HepG2 (cell line): ENCODE data around the gene CEACAM8. TPM values are rescaled to one million over a fixed set of nuclear protein-coding genes. Genes with fewer than 3 reads are reported as not detected.
"Not testable (repeated sequence)": the region's sequence is repeated elsewhere in the genome, so short reads cannot be mapped to it uniquely, and the experiment has no call there.

Experiments used
- ATAC-seq: fragments of 200-7000 bp; cut with Tn5 transposase; 3 replicates; pipeline ENCODE4 v1.9.1; 2020; ENCODE audit warnings: mild to moderate bottlenecking, moderate library complexity
- BruUV-seq: library from RNA; stranded (reverse); fragments of 400-500 nt; replicated peaks from 2 replicates; lab custom pipeline; 2021; lab: Mats Ljungman, UMichigan
- CTCF ChIA-PET: fragments of 300-600 bp; formaldehyde crosslinking; extraction: SDS; loops from one replicate; lab custom pipeline; 2021; ENCODE audit warnings: low total read pairs, inconsistent platforms, low intra/inter-chr PET ratio; lab: Yijun Ruan, JAX
- POLR2A ChIA-PET: fragments of 350-600 bp; sonication (Branson Sonifier 250); formaldehyde crosslinking; loops from one replicate; lab custom pipeline; 2020; ENCODE audit warnings: antibody characterized with exemption, inconsistent platforms; lab: Yijun Ruan, JAX
- DNase-seq: peaks from one replicate; pipeline ENCODE4 v3.0.0-alpha.2; 2015; ENCODE audit warnings: low spot score
- FAIRE-seq: peaks from 3 replicates; lab custom pipeline; 2011; peaks lifted over from hg19 to GRCh38; lab: Jason Lieb, UNC
- H2AFZ ChIP-seq: one replicate; pipeline ENCODE4 v1.6.1; 2011; ENCODE audit warnings: low read length, inconsistent platforms
- H3K27ac ChIP-seq: fragments of 300-600 bp; 3 replicates; pipeline ENCODE4 v1.8.0; 2011; ENCODE audit warnings: mixed run types, mild to moderate bottlenecking, mixed read lengths, low read length, inconsistent platforms; ENCODE audit not compliant: insufficient read depth; ENCODE audit errors: extremely low read length
- H3K27me3 ChIP-seq, 2 experiments: fragments of 200-600 bp in 1 of 2; 2 replicates in 1 of 2; 3 replicates in 1 of 2; pipeline versions ENCODE4 v1.6.0 to v1.8.0; 2011; ENCODE audit warnings: low read length in 2 of 2, mild to moderate bottlenecking in 2 of 2, moderate library complexity in 2 of 2, inconsistent platforms in 1 of 2; ENCODE audit not compliant: insufficient read depth in 2 of 2, control insufficient read depth in 1 of 2
- H3K36me3 ChIP-seq, 2 experiments: fragments of 200-600 bp in 1 of 2; replicated peaks in 1 of 2; 2 replicates in 1 of 2; 3 replicates in 1 of 2; pipeline versions ENCODE4 v1.5.1 to v1.8.0; 2011; ENCODE audit warnings: low read length in 2 of 2, inconsistent platforms in 1 of 2; ENCODE audit not compliant: insufficient read depth in 2 of 2, control insufficient read depth in 1 of 2
- H3K4me1 ChIP-seq: 2 replicates; pipeline ENCODE4 v1.5.1; 2012; ENCODE audit warnings: low read length, inconsistent platforms; ENCODE audit not compliant: insufficient read depth
- H3K4me2 ChIP-seq: 2 replicates; pipeline ENCODE4 v1.6.0; 2011; ENCODE audit warnings: low read depth, low read length, inconsistent platforms
- H3K4me3 ChIP-seq, 3 experiments: fragments of 200-600 bp in 1 of 3; sonication (generic), shearing (Covaris generic) in 1 of 3; replicated peaks in 1 of 3; 2 replicates each; pipeline ENCODE4 v1.5.1; 2011 to 2016; ENCODE audit warnings: low read length in 3 of 3, inconsistent platforms in 2 of 3, low read depth in 2 of 3, mild to moderate bottlenecking in 2 of 3, control low read depth in 1 of 3, mixed read lengths in 1 of 3; ENCODE audit not compliant: insufficient read depth in 1 of 3
- H3K79me2 ChIP-seq: one replicate; pipeline ENCODE4 v1.6.1; 2011; ENCODE audit warnings: low read length, inconsistent platforms; ENCODE audit not compliant: insufficient read depth
- H3K9ac ChIP-seq: 2 replicates; pipeline ENCODE4 v1.6.0; 2011; ENCODE audit warnings: mild to moderate bottlenecking, low read depth, low read length, inconsistent platforms; ENCODE audit not compliant: insufficient read depth
- H3K9me3 ChIP-seq: 2 replicates; pipeline ENCODE4 v1.5.1; 2012; ENCODE audit warnings: mild to moderate bottlenecking, low read length
- H4K20me1 ChIP-seq: 2 replicates; pipeline ENCODE4 v1.6.0; 2011; ENCODE audit warnings: inconsistent platforms, mild to moderate bottlenecking, low read length, moderate library complexity; ENCODE audit not compliant: insufficient read depth
- FOSL1 ChIP-seq: sonication (generic); formaldehyde crosslinking; IDR thresholded peaks from 2 replicates; pipeline ENCODE4 v1.9.0; 2021; ENCODE audit warnings: missing genetic modification reagents, borderline replicate concordance
- HHEX ChIP-seq: IDR thresholded peaks from 2 replicates; pipeline ENCODE4 v1.6.1; 2016; ENCODE audit warnings: control low read depth
- HOXD1 ChIP-seq: sonication (generic); formaldehyde crosslinking; IDR thresholded peaks from 2 replicates; pipeline ENCODE4 v1.5.0; 2020; ENCODE audit warnings: missing genetic modification reagents
- MAX ChIP-seq: IDR thresholded peaks from 2 replicates; pipeline ENCODE4 v1.6.1; 2012; ENCODE audit warnings: inconsistent platforms
- NR2F2 ChIP-seq: IDR thresholded peaks from 2 replicates; pipeline ENCODE4 v1.6.1; 2012; ENCODE audit warnings: low read depth, inconsistent platforms, borderline replicate concordance
- SOX13 ChIP-seq, 3 experiments: fragments of 450-650 bp in 1 of 3; sonication (generic) in 1 of 3; formaldehyde crosslinking in 1 of 3; IDR thresholded peaks in 2 of 3; conservative IDR thresholded peaks in 1 of 3; 2 replicates each; pipeline versions ENCODE4 v1.5.0 to v1.6.1; 2016 to 2020; ENCODE audit warnings: antibody characterized with exemption in 1 of 3, mild to moderate bottlenecking in 1 of 3, missing compliant biosample characterization in 1 of 3, missing genetic modification reagents in 1 of 3, moderate library complexity in 1 of 3
- SOX5 ChIP-seq: IDR thresholded peaks from 2 replicates; pipeline ENCODE4 v1.6.1; 2016; ENCODE audit warnings: borderline replicate concordance
- TBX2 ChIP-seq: sonication (generic); formaldehyde crosslinking; IDR thresholded peaks from 2 replicates; pipeline ENCODE4 v1.5.0; 2020; ENCODE audit warnings: missing genetic modification reagents, mild to moderate bottlenecking, borderline replicate concordance
- ZBTB26 ChIP-seq: IDR thresholded peaks from 2 replicates; pipeline ENCODE4 v1.6.1; 2016; ENCODE audit warnings: missing compliant biosample characterization, missing genetic modification reagents, borderline replicate concordance
- ZNF574 ChIP-seq: sonication (generic); formaldehyde crosslinking; IDR thresholded peaks from 2 replicates; pipeline ENCODE4 v1.4.0; 2020; ENCODE audit warnings: missing genetic modification reagents
- ZNF7 ChIP-seq: IDR thresholded peaks from 2 replicates; pipeline ENCODE4 v1.6.1; 2016; ENCODE audit warnings: missing biosample characterization, missing genetic modification reagents
- ZNF746 ChIP-seq: sonication (generic); formaldehyde crosslinking; IDR thresholded peaks from 2 replicates; pipeline ENCODE4 v1.8.0; 2022; ENCODE audit warnings: mild to moderate bottlenecking, missing genetic modification reagents
- WGBS: methylation state at CpG from one replicate; pipeline ENCODE4 v1.1.6; 2017; ENCODE audit warnings: low lambda C conversion rate; 5-methylcytosine and 5-hydroxymethylcytosine counted together
- in situ Hi-C: cut with HindIII; loops from 2 replicates; pipeline ENCODE4 v1.10.0; 2017; ENCODE audit warnings: low pct_unique_long_range_greater_than_20kb; ENCODE audit not compliant: extremely low pct_ligation_motif_present
- intact Hi-C: fragments of 100-400 bp; cut with micrococcal nuclease; formaldehyde crosslinking; loops from one replicate; pipeline ENCODE4 v1.10.0; 2022; ENCODE audit not compliant: unreplicated experiment
- polyA plus RNA-seq, 8 experiments: library from polyadenylated mRNA; depleted of rRNA in 3 of 8; stranded (reverse) in 7 of 8; unstranded in 1 of 8; fragments of >200 nt; fragmentation: Illumina TruSeq in 4 of 8; extraction: Trizol in 4 of 8; gene quantifications; 2 replicates each; pipeline versions ENCODE4 v1.2.1 to v1.2.3, GENCODE V29; 2011 to 2016; ENCODE audit warnings: low read depth in 4 of 8, missing spikeins in 1 of 8, mixed read lengths in 1 of 8; ENCODE audit not compliant: insufficient read depth in 1 of 8
- total RNA-seq, 5 experiments: library from RNA; depleted of rRNA; stranded (reverse); fragments of >200 nt; fragmentation: Illumina TruSeq; extraction: Trizol; gene quantifications; 2 replicates each; pipeline ENCODE4 v1.2.3, GENCODE V29; 2016; ENCODE audit warnings: low read depth in 1 of 5

The CEACAM8 gene
- total and polyA plus RNA-seq, 2 of the 13 experiments (the other 11 are each of a cell fraction or from before 2014, with no cell fraction given), result not detected

- CTCF ChIA-PET, result no interaction called here
- POLR2A ChIA-PET, result no interaction called here
- FAIRE-seq (no peak), DNase-seq (no peak), ATAC-seq (no peak)
- BruUV-seq, result no TSS peak
- Histone ChIP-seq H3K9ac (no peak overlapping the region), H3K4me3 (no peak overlapping the region), H3K36me3 (no peaks in the 10 kb centered on the region), H3K79me2 (no peaks in the 10 kb centered on the region), H4K20me1 (no peaks in the 10 kb centered on the region), H3K4me2 (no peak overlapping the region), H3K4me1 (peaks cover 88% of the 10 kb centered on the region), H2AFZ (no peak overlapping the region), H3K9me3 (peaks cover 9% of the 10 kb centered on the region; the same call in 1 of the 2 replicates), H3K27ac (no peak overlapping the region), H3K27me3 (peaks cover 2 to 7% of the 10 kb centered on the region in 2 experiments; a peak in 3 of 5 replicates)
- WGBS, result 64% methylated on average over 4 of the region's 7 CpGs
- intact Hi-C loops (no loop called here), in situ Hi-C loops (no loop called here)
- TF ChIP-seq NR2F2 (no peak), ZNF7 (CRISPR knock-in tag) (0 out of 2 replicates have a peak, but pooled peaks have one; percentile 25), ZBTB26 (CRISPR knock-in tag) (no peak)
Measured at GRCh38 chr19:42558450-42559150, 36.1 kb downstream of the CEACAM8 start.

- H2AFZ ChIP-seq, intact Hi-C loops, H3K79me2 ChIP-seq, H3K9ac ChIP-seq, H3K27ac ChIP-seq, CTCF ChIA-PET, H3K9me3 ChIP-seq, POLR2A ChIA-PET, FAIRE-seq, H3K27me3 ChIP-seq, BruUV-seq, in situ Hi-C loops, H3K36me3 ChIP-seq, ATAC-seq, H4K20me1 ChIP-seq, H3K4me3 ChIP-seq: not testable (repeated sequence)
- WGBS, result 1% methylated on average over 9 of the region's 10 CpGs
- Histone ChIP-seq H3K4me1 (peaks cover 93% of the 10 kb centered on the region), H3K4me2 (peak overlapping the region; percentile 15)
- peak; percentile 76 for DNase-seq
- peak; percentile 86 for TF ChIP-seq TBX2 (CRISPR knock-in tag)
- peak; percentile 69 for TF ChIP-seq SOX13 (IDR thresholded peaks at IDR 0.05)
- peak in 1 of 2 experiments; percentile 94; a peak in 2 of 4 replicates for TF ChIP-seq SOX13 (CRISPR knock-in tag; conservative IDR thresholded peaks at IDR 0.05 in 1 of 2, IDR thresholded peaks at IDR 0.05 in 1 of 2)
- TF ChIP-seq MAX, result peak; percentile 46; the same call in 1 of the 2 replicates
- peak; percentile 71; the same call in 1 of the 2 replicates for TF ChIP-seq HOXD1 (CRISPR knock-in tag)
- TF ChIP-seq SOX5 (CRISPR knock-in tag), result peak; percentile 71; the same call in 1 of the 2 replicates
- peak; percentile 73 for TF ChIP-seq ZNF746 (CRISPR knock-in tag)
- 0 out of 2 replicates have a peak, but pooled peaks have one; percentile 25 for TF ChIP-seq ZNF574 (CRISPR knock-in tag)
- TF ChIP-seq FOSL1 (CRISPR knock-in tag), result peak; percentile 2; the same call in 1 of the 2 replicates
- TF ChIP-seq HHEX, result 0 out of 2 replicates have a peak, but pooled peaks have one; percentile 25
Measured at GRCh38 chr19:42557386-42557871, 37.3 kb downstream of the CEACAM8 start.
